HFFc6 (cell line): ENCODE measurements around the gene GRM2. TPM values are rescaled to one million over a fixed set of nuclear protein-coding genes. Genes with fewer than 3 reads are reported as not detected.

Experiments used
- DNase-seq: peaks from one replicate; pipeline ENCODE4 v3.0.0-alpha.2; 2018
- H3K27ac Mint-ChIP-seq: 2 replicates; pipeline ENCODE4 v1.8.0; 2020; ENCODE audit warnings: mild to moderate bottlenecking, mixed read lengths
- H3K27me3 Mint-ChIP-seq: 2 replicates; pipeline ENCODE4 v1.8.0; 2021; ENCODE audit warnings: mild to moderate bottlenecking, moderate library complexity, mixed read lengths; ENCODE audit not compliant: insufficient read depth
- H3K36me3 Mint-ChIP-seq: 2 replicates; pipeline ENCODE4 v1.8.0; 2021; ENCODE audit warnings: low read depth, mixed read lengths
- H3K4me1 Mint-ChIP-seq: 2 replicates; pipeline ENCODE4 v1.8.0; 2020; ENCODE audit warnings: low read depth, mixed read lengths
- H3K4me3 Mint-ChIP-seq: 2 replicates; pipeline ENCODE4 v1.8.0; 2020; ENCODE audit warnings: mild to moderate bottlenecking, moderate library complexity, mixed read lengths
- H3K9me3 Mint-ChIP-seq: 2 replicates; pipeline ENCODE4 v1.8.0; 2020; ENCODE audit warnings: mild to moderate bottlenecking, mixed read lengths
- CTCF ChIP-seq: fragments of 200-600 bp; sonication (generic); IDR thresholded peaks from 2 replicates; pipeline ENCODE4 v1.5.0; 2021; ENCODE audit warnings: antibody characterized with exemption, mild to moderate bottlenecking
- total RNA-seq, 6 experiments: library from RNA; stranded (reverse); fragmentation: NEBNext Ultra II Directional; extraction: Animal tissue kit (Norgen Biotek cat#: 25700); gene quantifications; 2 replicates in 1 of 6; 3 replicates in 5 of 6; pipeline ENCODE4 v1.2.3, GENCODE V29; 2021

The GRM2 gene
- total RNA-seq, 6 experiments from 2014 or later = 0.02 TPM; not detected in 5

- no peak for TF ChIP-seq CTCF
Observed at GRCh38 chr3:51711352-51712037, 4.6 kb downstream of the GRM2 start.

GRCh38 chr3:51712038-51712420, 5.2 kb downstream of the GRM2 start:
- DNase-seq = no peak
- TF ChIP-seq CTCF = no peak
- no peak overlapping the region for H3K27ac Mint-ChIP-seq
- no peaks in the 10 kb centered on the region for H3K4me1 Mint-ChIP-seq
- H3K36me3 Mint-ChIP-seq = no peaks in the 10 kb centered on the region
- H3K27me3 Mint-ChIP-seq = peaks cover 19% of the 10 kb centered on the region
- H3K9me3 Mint-ChIP-seq = no peaks in the 10 kb centered on the region
- H3K4me3 Mint-ChIP-seq = no peak overlapping the region

More at GRCh38 chr3:51711352-51712037, 4.6 kb downstream of the GRM2 start:
- Mint-ChIP-seq H3K36me3 (no peaks in the 10 kb centered on the region), H3K27ac (no peak overlapping the region), H3K4me3 (no peak overlapping the region), H3K27me3 (peaks cover 19% of the 10 kb centered on the region), H3K9me3 (no peaks in the 10 kb centered on the region), H3K4me1 (no peaks in the 10 kb centered on the region)
- DNase-seq = no peak

- H3K9me3 Mint-ChIP-seq = no peaks in the 10 kb centered on the region
- H3K4me3 Mint-ChIP-seq = no peak overlapping the region
Observed at GRCh38 chr3:51712511-51712931, 5.7 kb downstream of the GRM2 start.

GRCh38 chr3:51712963-51713362, 6.1 kb downstream of the GRM2 start:
- no peak for TF ChIP-seq CTCF
- H3K4me3 Mint-ChIP-seq = no peak overlapping the region
- no peaks in the 10 kb centered on the region for H3K4me1 Mint-ChIP-seq
- peaks cover 12% of the 10 kb centered on the region for H3K27me3 Mint-ChIP-seq
- H3K27ac Mint-ChIP-seq = no peak overlapping the region
- H3K9me3 Mint-ChIP-seq = no peaks in the 10 kb centered on the region
- no peak for DNase-seq
- no peaks in the 10 kb centered on the region for H3K36me3 Mint-ChIP-seq

More at GRCh38 chr3:51712511-51712931, 5.7 kb downstream of the GRM2 start:
- TF ChIP-seq CTCF = no peak
- no peaks in the 10 kb centered on the region for H3K36me3 Mint-ChIP-seq
- H3K4me1 Mint-ChIP-seq = no peaks in the 10 kb centered on the region
- DNase-seq = no peak
- H3K27ac Mint-ChIP-seq = no peak overlapping the region
- peaks cover 16% of the 10 kb centered on the region for H3K27me3 Mint-ChIP-seq

GRCh38 chr3:51715231-51715976, 8.5 kb downstream of the GRM2 start:
- Mint-ChIP-seq H3K4me3 (no peak overlapping the region), H3K9me3 (no peaks in the 10 kb centered on the region), H3K27me3 (peaks cover 14% of the 10 kb centered on the region), H3K4me1 (no peaks in the 10 kb centered on the region), H3K36me3 (no peaks in the 10 kb centered on the region), H3K27ac (no peak overlapping the region)
- no peak for TF ChIP-seq CTCF
- DNase-seq = no peak
